ENCODE data around the gene FNIP1.
"Not testable (repeated sequence)": the region's sequence is repeated elsewhere in the genome, so short reads cannot be mapped to it uniquely, and the experiment has no call there.

The FNIP1 gene

GRCh38 chr5:131634238-131634637, 162.6 kb downstream of the FNIP1 start:
- TF ChIP-seq CTCF (IDR thresholded peaks at IDR 0.05): no peak
- peak overlapping the region; percentile 97 for H3K4me3 ChIP-seq
- H3K27ac ChIP-seq: peak overlapping the region; percentile 94
- DNase-seq (ENCODE audit: low spot score): no peak

- no peak for DNase-seq (ENCODE audit: low spot score)
- TF ChIP-seq CTCF (IDR thresholded peaks at IDR 0.05): no peak
- peak overlapping the region; percentile 94 for H3K27ac ChIP-seq
- H3K4me3 ChIP-seq: peak overlapping the region; percentile 97
Measured at GRCh38 chr5:131633830-131634229, 163.0 kb downstream of the FNIP1 start.

- H3K4me3 ChIP-seq: no peak overlapping the region
- no peak for DNase-seq (ENCODE audit: low spot score)
- no peak for TF ChIP-seq CTCF (IDR thresholded peaks at IDR 0.05)
- H3K27ac ChIP-seq: peak overlapping the region in 1 of 2 donors; percentile 18
Measured at GRCh38 chr5:131630963-131631350, 165.9 kb downstream of the FNIP1 start.

GRCh38 chr5:131630208-131630962, 166.4 kb downstream of the FNIP1 start:
- peak overlapping the region in 1 of 2 donors; percentile 18 for H3K27ac ChIP-seq
- no peak for DNase-seq (ENCODE audit: low spot score)
- no peak overlapping the region for H3K4me3 ChIP-seq
- TF ChIP-seq CTCF (IDR thresholded peaks at IDR 0.05): no peak

- DNase-seq (ENCODE audit: low spot score): no peak
- Histone ChIP-seq H3K27ac (no peak overlapping the region), H3K4me3 (no peak overlapping the region)
- no peak for TF ChIP-seq CTCF (IDR thresholded peaks at IDR 0.05)
Measured at GRCh38 chr5:131628990-131629389, 167.8 kb downstream of the FNIP1 start.

GRCh38 chr5:131627207-131627865, 169.5 kb downstream of the FNIP1 start:
- no peak for DNase-seq (ENCODE audit: low spot score)
- peak overlapping the region; percentile 33 for H3K4me3 ChIP-seq
- peak overlapping the region; percentile 45 to 50 for H3K27ac ChIP-seq
- TF ChIP-seq CTCF (IDR thresholded peaks at IDR 0.05): no peak

GRCh38 chr5:131622633-131623032, 174.2 kb downstream of the FNIP1 start:
- Histone ChIP-seq H3K27ac (no peak overlapping the region), H3K4me3 (no peak overlapping the region)
- DNase-seq (ENCODE audit: low spot score): no peak
- TF ChIP-seq CTCF (IDR thresholded peaks at IDR 0.05): no peak

- not testable (repeated sequence) for H3K4me3 ChIP-seq; DNase-seq (ENCODE audit: low spot score); H3K27ac ChIP-seq
Measured at GRCh38 chr5:131621164-131621563, 175.7 kb downstream of the FNIP1 start.
